K562 (cell line): ENCODE results near the gene ARL6IP6. TPM values are rescaled to one million over a fixed set of nuclear protein-coding genes. Genes with fewer than 3 reads are reported as not detected.

Source experiments
- ATAC-seq: fragments of 200-7000 bp; cut with Tn5 transposase; 3 replicates; pipeline ENCODE4 v1.9.1; 2020; ENCODE audit warnings: moderate library complexity
- BruUV-seq: library from RNA; stranded (reverse); fragments of 400-500 nt; replicated peaks from 2 replicates; lab custom pipeline; 2021; lab: Mats Ljungman, UMichigan
- CTCF ChIA-PET: fragments of 300-600 bp; formaldehyde crosslinking; extraction: SDS; loops from one replicate; lab custom pipeline; 2021; ENCODE audit warnings: low intra/inter-chr PET ratio; lab: Yijun Ruan, JAX
- POLR2A ChIA-PET: fragments of 300-600, 350-650 bp; sonication (Branson Sonifier 250); formaldehyde crosslinking; extraction: SDS; loops from one replicate; lab custom pipeline; 2021; ENCODE audit warnings: antibody characterized with exemption, inconsistent platforms; lab: Yijun Ruan, JAX
- DNase-seq, 4 experiments: peaks; one replicate each; pipeline versions ENCODE4 v3.0.0 to v3.0.0-alpha.2; 2011 to 2018; ENCODE audit warnings: low spot score in 3 of 4, mixed read lengths in 3 of 4; ENCODE audit errors: extremely low read depth in 1 of 4
- FAIRE-seq: peaks from 2 replicates; lab custom pipeline; 2011; peaks lifted over from hg19 to GRCh38; lab: Jason Lieb, UNC
- H2AFZ ChIP-seq: 2 replicates; pipeline ENCODE4 v1.6.0; 2011; ENCODE audit warnings: low read depth, low read length, control low read depth, inconsistent platforms
- H3K27ac ChIP-seq: fragments of 200-600 bp; 3 replicates; pipeline ENCODE4 v1.8.0; 2011; ENCODE audit warnings: low read depth, mild to moderate bottlenecking, control low read depth, inconsistent platforms, low read length, moderate library complexity, mixed read lengths; ENCODE audit errors: extremely low read depth
- H3K27me3 ChIP-seq, 2 experiments: fragments of 300-600 bp in 1 of 2; 2 replicates in 1 of 2; 3 replicates in 1 of 2; pipeline versions ENCODE4 v1.6.0 to v1.8.0; 2011; ENCODE audit warnings: inconsistent platforms in 2 of 2, low read length in 2 of 2, mild to moderate bottlenecking in 1 of 2, mixed read lengths in 1 of 2, moderate library complexity in 1 of 2; ENCODE audit not compliant: control insufficient read depth in 2 of 2, insufficient read depth in 2 of 2
- H3K36me3 ChIP-seq: fragments of 300-600 bp; 3 replicates; pipeline ENCODE4 v1.8.0; 2011; ENCODE audit warnings: mild to moderate bottlenecking, low read length, inconsistent platforms; ENCODE audit not compliant: control insufficient read depth, insufficient read depth
- H3K4me1 ChIP-seq, 2 experiments: fragments of 200-600 bp in 1 of 2; replicated peaks in 1 of 2; 2 replicates in 1 of 2; 3 replicates in 1 of 2; pipeline versions ENCODE4 v1.5.1 to v1.8.0; 2011; ENCODE audit warnings: inconsistent platforms in 2 of 2, low read length in 2 of 2, mild to moderate bottlenecking in 1 of 2, mixed read lengths in 1 of 2, moderate library complexity in 1 of 2; ENCODE audit not compliant: control insufficient read depth in 2 of 2, insufficient read depth in 2 of 2
- H3K4me2 ChIP-seq: 2 replicates; pipeline ENCODE4 v1.6.1; 2011; ENCODE audit warnings: low read length, control low read depth, inconsistent platforms, mixed read lengths; ENCODE audit not compliant: insufficient read depth
- H3K4me3 ChIP-seq: fragments of 200-600 bp; sonication (generic), shearing (Covaris generic); 2 replicates; pipeline ENCODE4 v1.5.1; 2016; ENCODE audit warnings: control low read depth, inconsistent platforms
- H3K79me2 ChIP-seq: fragments of 200-600 bp; 3 replicates; pipeline ENCODE4 v1.8.0; 2011; ENCODE audit warnings: low read length, inconsistent platforms; ENCODE audit not compliant: control insufficient read depth, insufficient read depth
- H3K9ac ChIP-seq, 2 experiments: 2 replicates each; pipeline versions ENCODE4 v1.6.0 to v1.6.1; 2011; ENCODE audit warnings: low read depth in 2 of 2, low read length in 2 of 2, control low read depth in 1 of 2, inconsistent platforms in 1 of 2, mild to moderate bottlenecking in 1 of 2, mixed read lengths in 1 of 2; ENCODE audit not compliant: insufficient read depth in 1 of 2
- H3K9me1 ChIP-seq: one replicate; pipeline ENCODE4 v1.6.0; 2011; ENCODE audit warnings: inconsistent platforms, mild to moderate bottlenecking, low read length, moderate library complexity; ENCODE audit not compliant: control insufficient read depth, insufficient read depth
- H3K9me3 ChIP-seq: replicated peaks from 2 replicates; pipeline ENCODE4 v1.5.1; 2011; ENCODE audit warnings: low read depth, low read length, inconsistent platforms; ENCODE audit not compliant: control insufficient read depth, insufficient read depth
- H4K20me1 ChIP-seq: replicated peaks from 2 replicates; pipeline ENCODE4 v1.6.1; 2011; ENCODE audit warnings: low read length, inconsistent platforms, mixed read lengths; ENCODE audit not compliant: control insufficient read depth, insufficient read depth
- CXXC5 ChIP-seq: fragments of 250-450 bp; sonication (Bioruptor Pico); IDR thresholded peaks from 2 replicates; pipeline ENCODE4 v1.8.0; 2022; ENCODE audit warnings: inconsistent platforms, mild to moderate bottlenecking, moderate library complexity
- ELF2 ChIP-seq: fragments of 250-450 bp; sonication (Bioruptor Pico); IDR thresholded peaks from 2 replicates; pipeline ENCODE4 v1.5.0; 2021; ENCODE audit warnings: mild to moderate bottlenecking
- FOXK2 ChIP-seq, 2 experiments: fragments of 450-650 bp; IDR thresholded peaks in 1 of 2; conservative IDR thresholded peaks in 1 of 2; 2 replicates each; pipeline ENCODE4 v1.6.1; 2016; ENCODE audit warnings: low read depth in 2 of 2, mild to moderate bottlenecking in 1 of 2
- HOXB6 ChIP-seq: fragments of 250-450 bp; sonication (Bioruptor Pico); IDR thresholded peaks from 2 replicates; pipeline ENCODE4 v1.5.1; 2022; ENCODE audit warnings: mild to moderate bottlenecking, borderline replicate concordance
- KDM4B ChIP-seq, 2 experiments: fragments of 450-650 bp in 1 of 2; sonication (generic) in 1 of 2; IDR thresholded peaks; 2 replicates each; pipeline ENCODE4 v1.6.1; 2016 to 2017; ENCODE audit warnings: borderline replicate concordance in 2 of 2, antibody characterized with exemption in 1 of 2, low read depth in 1 of 2, mild to moderate bottlenecking in 1 of 2
- RBM39 ChIP-seq: fragments of 200-400 bp; formaldehyde crosslinking; optimal IDR thresholded peaks from 2 replicates; pipeline ENCODE3; 2018; ENCODE audit warnings: low read depth, low read length
- TAL1 ChIP-seq: fragments of 450-650 bp; IDR thresholded peaks from 2 replicates; pipeline ENCODE4 v1.6.1; 2016; ENCODE audit warnings: mild to moderate bottlenecking
- TFAM ChIP-seq: fragments of 250-450 bp; sonication (Bioruptor Pico); conservative IDR thresholded peaks from 2 replicates; pipeline ENCODE4 v1.5.0; 2021; ENCODE audit warnings: mild to moderate bottlenecking, moderate library complexity
- U2AF2 ChIP-seq: fragments of 200-400 bp; formaldehyde crosslinking; optimal IDR thresholded peaks from 2 replicates; pipeline ENCODE3; 2017; ENCODE audit warnings: low read depth, mild to moderate bottlenecking, low read length
- ZFP1 ChIP-seq: fragments of 450-650 bp; formaldehyde crosslinking; IDR thresholded peaks from 2 replicates; pipeline ENCODE4 v1.4.0; 2020; ENCODE audit warnings: mild to moderate bottlenecking, mixed read lengths
- ZNF175 ChIP-seq: fragments of 200-800 bp; sonication (Bioruptor generic); IDR thresholded peaks from 2 replicates; pipeline ENCODE4 v1.6.1; 2016; ENCODE audit warnings: low read depth, mild to moderate bottlenecking, missing genetic modification characterization, missing compliant biosample characterization
- ZNF274 ChIP-seq: IDR thresholded peaks from 2 replicates; pipeline ENCODE4 v1.6.1; 2011; ENCODE audit warnings: low read depth, mild to moderate bottlenecking, low read length, moderate library complexity, borderline replicate concordance
- WGBS: fragments of 100-300 bp; shearing (Covaris generic); methylation state at CpG from one replicate; pipeline ENCODE4 v1.1.6; 2016; ENCODE audit warnings: low coverage, mixed read lengths; ENCODE audit not compliant: insufficient coverage; ENCODE audit errors: missing lambda C conversion rate; 5-methylcytosine and 5-hydroxymethylcytosine counted together
- in situ Hi-C: fragments of 300-500 bp; cut with MboI; formaldehyde crosslinking; loops from 4 replicates; pipeline ENCODE4 v1.15.0; 2018; ENCODE audit warnings: inconsistent platforms, mixed read lengths
- intact Hi-C: fragments of 100-400 bp; cut with micrococcal nuclease; formaldehyde crosslinking; loops from 2 replicates; pipeline ENCODE4 v1.14.2; 2022
- polyA plus RNA-seq, 8 experiments: library from polyadenylated mRNA; depleted of rRNA in 4 of 8; stranded (reverse) in 5 of 8; unstranded in 3 of 8; fragments of >200 nt; fragmentation: Nextera tagmentation in 2 of 8; fragmentation: Illumina TruSeq in 1 of 8; extraction: Ambion mirVana in 2 of 8; extraction: Trizol in 1 of 8; gene quantifications; 2 replicates each; pipeline versions ENCODE4 v1.2.1 to v1.2.3, GENCODE V29; 2011 to 2014; ENCODE audit warnings: inconsistent platforms in 1 of 8, missing spikeins in 1 of 8
- total RNA-seq, 7 experiments: library from RNA; depleted of rRNA in 6 of 7; stranded (reverse); fragments of >200 nt in 6 of 7; fragmentation: Illumina TruSeq in 2 of 7; extraction: Trizol in 2 of 7; gene quantifications; 2 replicates each; pipeline versions ENCODE4 v1.2.1 to v1.2.3, GENCODE V29; 2011 to 2021; ENCODE audit warnings: low replicate concordance in 1 of 7
- TF ChIP-seq, protein P1 (sequence below): sonication (generic); formaldehyde crosslinking; IDR thresholded peaks from 2 replicates; pipeline ENCODE4 v1.8.0; 2022; ENCODE audit warnings: missing genetic modification reagents, mild to moderate bottlenecking, moderate library complexity, borderline replicate concordance

The ARL6IP6 gene
- total and polyA plus RNA-seq, 9 of the 15 experiments (the other 6 are each of a cell fraction or from before 2014, with no cell fraction given): 19.2 to 98.5 (median 36.2) TPM

DNA sequence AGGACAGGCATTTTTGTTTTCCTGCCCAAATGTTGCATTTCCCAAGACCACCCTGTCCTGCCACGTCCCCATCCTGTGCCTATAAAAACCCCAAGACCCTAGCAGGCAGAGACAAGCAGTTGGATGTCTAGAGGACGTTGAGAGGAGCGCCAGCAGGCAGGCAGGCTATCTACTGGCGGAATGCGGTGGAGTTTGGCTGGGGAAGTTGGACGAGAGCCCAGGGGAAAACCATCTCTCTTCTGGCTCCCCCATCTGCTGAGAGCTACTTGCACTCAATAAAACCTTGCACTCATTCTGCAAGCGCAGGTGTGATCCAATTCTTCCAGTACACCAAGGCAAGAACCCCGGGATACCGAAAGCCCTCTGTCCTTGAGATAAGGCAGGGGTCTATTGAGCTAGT lies 72.5 kb downstream of the ARL6IP6 start:
- intact Hi-C loops: no loop called here
- no peak for FAIRE-seq

More for the DNA sequence above, 72.5 kb downstream of the ARL6IP6 start:
- CTCF ChIA-PET: no interaction called here
- no peak overlapping the region for H3K4me2 ChIP-seq
- H3K79me2 ChIP-seq: no peaks in the 10 kb centered on the region
- no peak overlapping the region for H2AFZ ChIP-seq
- H3K4me1 ChIP-seq: no peaks in the 10 kb centered on the region
- TF ChIP-seq KDM4B (IDR thresholded peaks at IDR 0.05; ENCODE audit: borderline replicate concordance in 2 of 2, low read depth in 1 of 2) (no peak), ZNF274 (no peak), CXXC5 (CRISPR knock-in tag) (no peak), ZFP1 (CRISPR knock-in tag) (no peak), U2AF2 (no peak), ELF2 (no peak), RBM39 (no peak), FOXK2 (conservative IDR thresholded peaks at IDR 0.05 in 1 of 2, IDR thresholded peaks at IDR 0.05 in 1 of 2; ENCODE audit: low read depth in 2 of 2) (no peak), HOXB6 (CRISPR knock-in tag) (no peak), TAL1 (no peak), TFAM (CRISPR knock-in tag) (no peak), ZNF175 (CRISPR knock-in tag) (no peak)
- TF ChIP-seq, protein P1, sequence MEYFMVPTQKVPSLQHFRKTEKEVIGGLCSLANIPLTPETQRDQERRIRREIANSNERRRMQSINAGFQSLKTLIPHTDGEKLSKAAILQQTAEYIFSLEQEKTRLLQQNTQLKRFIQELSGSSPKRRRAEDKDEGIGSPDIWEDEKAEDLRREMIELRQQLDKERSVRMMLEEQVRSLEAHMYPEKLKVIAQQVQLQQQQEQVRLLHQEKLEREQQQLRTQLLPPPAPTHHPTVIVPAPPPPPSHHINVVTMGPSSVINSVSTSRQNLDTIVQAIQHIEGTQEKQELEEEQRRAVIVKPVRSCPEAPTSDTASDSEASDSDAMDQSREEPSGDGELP: no peak
- in situ Hi-C loops: no loop called here
- no peaks in the 10 kb centered on the region for H3K9me3 ChIP-seq
- no TSS peak for BruUV-seq
- ATAC-seq (peak; percentile 18; the same call in 2 of the 3 replicates), DNase-seq (no peak)
- no peak overlapping the region for H3K9ac ChIP-seq
- peaks cover 3 to 13% of the 10 kb centered on the region in 2 experiments; a peak in 3 of 5 replicates for H3K27me3 ChIP-seq
- no peaks in the 10 kb centered on the region for H3K9me1 ChIP-seq
- no peaks in the 10 kb centered on the region for H3K36me3 ChIP-seq
- H3K4me3 ChIP-seq: no peak overlapping the region
- POLR2A ChIA-PET: no interaction called here
- no peak overlapping the region for H3K27ac ChIP-seq
- 2% methylated on average over 9 of the region's 9 CpGs for WGBS
- no peaks in the 10 kb centered on the region for H4K20me1 ChIP-seq
